HepG2 (cell line): ENCODE measurements around the gene PSME3IP1. TPM values are rescaled to one million over a fixed set of nuclear protein-coding genes. Genes with fewer than 3 reads are reported as not detected.

ENCODE experiments used
- ATAC-seq: fragments of 200-7000 bp; cut with Tn5 transposase; 3 replicates; pipeline ENCODE4 v1.9.1; 2020; ENCODE audit warnings: mild to moderate bottlenecking, moderate library complexity
- BruUV-seq: library from RNA; stranded (reverse); fragments of 400-500 nt; replicated peaks from 2 replicates; lab custom pipeline; 2021; lab: Mats Ljungman, UMichigan
- CTCF ChIA-PET: fragments of 300-600 bp; formaldehyde crosslinking; extraction: SDS; loops from one replicate; lab custom pipeline; 2021; ENCODE audit warnings: low total read pairs, inconsistent platforms, low intra/inter-chr PET ratio; lab: Yijun Ruan, JAX
- POLR2A ChIA-PET: fragments of 350-600 bp; sonication (Branson Sonifier 250); formaldehyde crosslinking; loops from one replicate; lab custom pipeline; 2020; ENCODE audit warnings: antibody characterized with exemption, inconsistent platforms; lab: Yijun Ruan, JAX
- DNase-seq: peaks from one replicate; pipeline ENCODE4 v3.0.0-alpha.2; 2015; ENCODE audit warnings: low spot score
- FAIRE-seq: peaks from 3 replicates; lab custom pipeline; 2011; peaks lifted over from hg19 to GRCh38; lab: Jason Lieb, UNC
- H2AFZ ChIP-seq: one replicate; pipeline ENCODE4 v1.6.1; 2011; ENCODE audit warnings: low read length, inconsistent platforms
- H3K27ac ChIP-seq: fragments of 300-600 bp; 3 replicates; pipeline ENCODE4 v1.8.0; 2011; ENCODE audit warnings: mixed run types, mild to moderate bottlenecking, mixed read lengths, low read length, inconsistent platforms; ENCODE audit not compliant: insufficient read depth; ENCODE audit errors: extremely low read length
- H3K27me3 ChIP-seq, 2 experiments: fragments of 200-600 bp in 1 of 2; 2 replicates in 1 of 2; 3 replicates in 1 of 2; pipeline versions ENCODE4 v1.6.0 to v1.8.0; 2011; ENCODE audit warnings: low read length in 2 of 2, mild to moderate bottlenecking in 2 of 2, moderate library complexity in 2 of 2, inconsistent platforms in 1 of 2; ENCODE audit not compliant: insufficient read depth in 2 of 2, control insufficient read depth in 1 of 2
- H3K36me3 ChIP-seq, 2 experiments: fragments of 200-600 bp in 1 of 2; replicated peaks in 1 of 2; 2 replicates in 1 of 2; 3 replicates in 1 of 2; pipeline versions ENCODE4 v1.5.1 to v1.8.0; 2011; ENCODE audit warnings: low read length in 2 of 2, inconsistent platforms in 1 of 2; ENCODE audit not compliant: insufficient read depth in 2 of 2, control insufficient read depth in 1 of 2
- H3K4me1 ChIP-seq: 2 replicates; pipeline ENCODE4 v1.5.1; 2012; ENCODE audit warnings: low read length, inconsistent platforms; ENCODE audit not compliant: insufficient read depth
- H3K4me2 ChIP-seq: 2 replicates; pipeline ENCODE4 v1.6.0; 2011; ENCODE audit warnings: low read depth, low read length, inconsistent platforms
- H3K4me3 ChIP-seq, 3 experiments: fragments of 200-600 bp in 1 of 3; sonication (generic), shearing (Covaris generic) in 1 of 3; replicated peaks in 1 of 3; 2 replicates each; pipeline ENCODE4 v1.5.1; 2011 to 2016; ENCODE audit warnings: low read length in 3 of 3, inconsistent platforms in 2 of 3, low read depth in 2 of 3, mild to moderate bottlenecking in 2 of 3, control low read depth in 1 of 3, mixed read lengths in 1 of 3; ENCODE audit not compliant: insufficient read depth in 1 of 3
- H3K79me2 ChIP-seq: one replicate; pipeline ENCODE4 v1.6.1; 2011; ENCODE audit warnings: low read length, inconsistent platforms; ENCODE audit not compliant: insufficient read depth
- H3K9ac ChIP-seq: 2 replicates; pipeline ENCODE4 v1.6.0; 2011; ENCODE audit warnings: mild to moderate bottlenecking, low read depth, low read length, inconsistent platforms; ENCODE audit not compliant: insufficient read depth
- H3K9me3 ChIP-seq: 2 replicates; pipeline ENCODE4 v1.5.1; 2012; ENCODE audit warnings: mild to moderate bottlenecking, low read length
- H4K20me1 ChIP-seq: 2 replicates; pipeline ENCODE4 v1.6.0; 2011; ENCODE audit warnings: inconsistent platforms, mild to moderate bottlenecking, low read length, moderate library complexity; ENCODE audit not compliant: insufficient read depth
- GMEB1 ChIP-seq: sonication (generic); formaldehyde crosslinking; IDR thresholded peaks from 2 replicates; pipeline ENCODE4 v1.5.1; 2020; ENCODE audit warnings: missing genetic modification reagents, mild to moderate bottlenecking, borderline replicate concordance
- HOXA5 ChIP-seq: sonication (generic); formaldehyde crosslinking; IDR thresholded peaks from 2 replicates; pipeline ENCODE4 v1.4.0; 2020; ENCODE audit warnings: missing genetic modification reagents
- MBNL3 ChIP-seq: fragments of 250-450 bp; sonication (Bioruptor Pico); conservative IDR thresholded peaks from 2 replicates; pipeline ENCODE4 v1.8.0; 2022; ENCODE audit warnings: mild to moderate bottlenecking, inconsistent platforms
- PRMT3 ChIP-seq: sonication (generic); formaldehyde crosslinking; IDR thresholded peaks from 2 replicates; pipeline ENCODE4 v1.8.1; 2022; ENCODE audit warnings: low read depth, mild to moderate bottlenecking, moderate library complexity, missing genetic modification reagents, borderline replicate concordance
- ZMAT5 ChIP-seq: sonication (generic); formaldehyde crosslinking; IDR thresholded peaks from 2 replicates; pipeline ENCODE4 v1.5.0; 2020; ENCODE audit warnings: mild to moderate bottlenecking, low read depth, missing genetic modification reagents, borderline replicate concordance
- ZMYM3 ChIP-seq: sonication (generic); formaldehyde crosslinking; IDR thresholded peaks from 2 replicates; pipeline ENCODE4 v1.5.1; 2020; ENCODE audit warnings: mild to moderate bottlenecking, missing genetic modification reagents
- ZNF362 ChIP-seq: sonication (generic); formaldehyde crosslinking; IDR thresholded peaks from 2 replicates; pipeline ENCODE4 v1.4.0; 2020; ENCODE audit warnings: missing genetic modification reagents, mild to moderate bottlenecking, borderline replicate concordance
- ZNF629 ChIP-seq: sonication (generic); formaldehyde crosslinking; conservative IDR thresholded peaks from 2 replicates; pipeline ENCODE4 v1.5.0; 2020; ENCODE audit warnings: missing genetic modification reagents
- WGBS: methylation state at CpG from one replicate; pipeline ENCODE4 v1.1.6; 2017; ENCODE audit warnings: low lambda C conversion rate; 5-methylcytosine and 5-hydroxymethylcytosine counted together
- in situ Hi-C: cut with HindIII; loops from 2 replicates; pipeline ENCODE4 v1.10.0; 2017; ENCODE audit warnings: low pct_unique_long_range_greater_than_20kb; ENCODE audit not compliant: extremely low pct_ligation_motif_present
- intact Hi-C: fragments of 100-400 bp; cut with micrococcal nuclease; formaldehyde crosslinking; loops from one replicate; pipeline ENCODE4 v1.10.0; 2022; ENCODE audit not compliant: unreplicated experiment
- polyA plus RNA-seq, 8 experiments: library from polyadenylated mRNA; depleted of rRNA in 3 of 8; stranded (reverse) in 7 of 8; unstranded in 1 of 8; fragments of >200 nt; fragmentation: Illumina TruSeq in 4 of 8; extraction: Trizol in 4 of 8; gene quantifications; 2 replicates each; pipeline versions ENCODE4 v1.2.1 to v1.2.3, GENCODE V29; 2011 to 2016; ENCODE audit warnings: low read depth in 4 of 8, missing spikeins in 1 of 8, mixed read lengths in 1 of 8; ENCODE audit not compliant: insufficient read depth in 1 of 8
- total RNA-seq, 5 experiments: library from RNA; depleted of rRNA; stranded (reverse); fragments of >200 nt; fragmentation: Illumina TruSeq; extraction: Trizol; gene quantifications; 2 replicates each; pipeline ENCODE4 v1.2.3, GENCODE V29; 2016; ENCODE audit warnings: low read depth in 1 of 5

The PSME3IP1 gene
- total and polyA plus RNA-seq, 2 of the 13 experiments (the other 11 are each of a cell fraction or from before 2014, with no cell fraction given) = 90.8 to 99.8 TPM

- no peak for TF ChIP-seq GMEB1
- no peak for TF ChIP-seq MBNL3 (CRISPR knock-in tag)
These were observed 54.4 kb downstream of the PSME3IP1 start (continued) for GRCh38 chr16:57131351-57131970.

GRCh38 chr16:57130950-57131321 lies 54.9 kb downstream of the PSME3IP1 start:
- Histone ChIP-seq H3K27me3 (no peaks in the 10 kb centered on the region; a peak in 1 of 5 replicates), H2AFZ (no peak overlapping the region), H3K9ac (no peak overlapping the region), H3K9me3 (no peaks in the 10 kb centered on the region), H3K27ac (no peak overlapping the region), H3K4me3 (no peak overlapping the region), H3K4me1 (peaks cover 21% of the 10 kb centered on the region), H4K20me1 (no peaks in the 10 kb centered on the region), H3K36me3 (no peaks in the 10 kb centered on the region), H3K4me2 (no peak overlapping the region), H3K79me2 (no peaks in the 10 kb centered on the region)
- intact Hi-C loops = no loop called here
- POLR2A ChIA-PET = no interaction called here
- BruUV-seq = no TSS peak
- CTCF ChIA-PET = no interaction called here
- FAIRE-seq (no peak), DNase-seq (no peak), ATAC-seq (no peak)
- 82% methylated on average over 6 of the region's 6 CpGs for WGBS
- in situ Hi-C loops = no loop called here
- TF ChIP-seq ZMYM3 (CRISPR knock-in tag) = 0 out of 2 replicates have a peak, but pooled peaks have one; percentile 28
- no peak for TF ChIP-seq ZMAT5 (CRISPR knock-in tag)
- TF ChIP-seq PRMT3 (CRISPR knock-in tag) = no peak
- TF ChIP-seq ZNF362 (CRISPR knock-in tag) = no peak
- TF ChIP-seq ZNF629 (CRISPR knock-in tag) = peak; percentile 84
- TF ChIP-seq HOXA5 (CRISPR knock-in tag) = no peak
